Activated naive CD4-positive, alpha-beta T cell treated with anti-CD3 and anti-CD28 coated beads, Interleukin-2, amount 50 U/mL, for 24 hours (primary cell): ENCODE data around the gene NT5DC2.

Experiments used
- H3K27ac Mint-ChIP-seq: one replicate; pipeline ENCODE4 v1.8.0; 2021; ENCODE audit warnings: mild to moderate bottlenecking, mixed read lengths
- H3K27me3 Mint-ChIP-seq: one replicate; pipeline ENCODE4 v1.8.0; 2021; ENCODE audit warnings: mixed read lengths
- H3K36me3 Mint-ChIP-seq: one replicate; pipeline ENCODE4 v1.8.0; 2021; ENCODE audit warnings: mixed read lengths
- H3K4me1 Mint-ChIP-seq: one replicate; pipeline ENCODE4 v1.8.0; 2021; ENCODE audit warnings: mixed read lengths
- H3K4me3 Mint-ChIP-seq: one replicate; pipeline ENCODE4 v1.8.0; 2021; ENCODE audit warnings: mild to moderate bottlenecking, mixed read lengths
- H3K9me3 Mint-ChIP-seq: one replicate; pipeline ENCODE4 v1.8.0; 2021; ENCODE audit warnings: mixed read lengths

Gene NT5DC2

DNA sequence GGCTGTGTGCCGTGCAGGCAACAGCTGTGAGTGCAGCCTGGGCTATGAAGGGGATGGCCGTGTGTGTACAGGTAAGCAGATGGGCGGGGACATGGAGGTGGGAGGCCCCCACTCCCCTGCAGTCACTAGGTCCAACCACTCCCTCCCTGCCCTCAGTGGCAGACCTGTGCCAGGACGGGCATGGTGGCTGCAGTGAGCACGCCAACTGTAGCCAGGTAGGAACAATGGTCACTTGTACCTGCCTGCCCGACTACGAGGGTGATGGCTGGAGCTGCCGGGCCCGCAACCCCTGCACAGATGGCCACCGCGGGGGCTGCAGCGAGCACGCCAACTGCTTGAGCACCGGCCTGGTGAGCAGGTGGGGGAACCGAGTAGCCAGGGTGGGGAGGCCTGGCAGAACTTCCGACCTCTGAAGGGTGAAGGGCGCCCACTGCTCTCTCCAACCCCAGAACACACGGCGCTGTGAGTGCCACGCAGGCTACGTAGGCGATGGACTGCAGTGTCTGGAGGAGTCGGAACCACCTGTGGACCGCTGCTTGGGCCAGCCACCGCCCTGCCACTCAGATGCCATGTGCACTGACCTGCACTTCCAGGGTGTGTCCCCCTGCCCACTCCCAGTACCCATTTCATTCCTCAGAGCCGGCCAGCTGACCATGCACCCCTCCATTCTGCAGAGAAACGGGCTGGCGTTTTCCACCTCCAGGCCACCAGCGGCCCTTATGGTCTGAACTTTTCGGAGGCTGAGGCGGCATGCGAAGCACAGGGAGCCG is 11.6 kb downstream of the NT5DC2 start:
- Mint-ChIP-seq H3K4me1 (no peaks in the 10 kb centered on the region), H3K36me3 (no peaks in the 10 kb centered on the region), H3K4me3 (no peak overlapping the region), H3K9me3 (no peaks in the 10 kb centered on the region), H3K27ac (no peak overlapping the region), H3K27me3 (no peaks in the 10 kb centered on the region)

DNA sequence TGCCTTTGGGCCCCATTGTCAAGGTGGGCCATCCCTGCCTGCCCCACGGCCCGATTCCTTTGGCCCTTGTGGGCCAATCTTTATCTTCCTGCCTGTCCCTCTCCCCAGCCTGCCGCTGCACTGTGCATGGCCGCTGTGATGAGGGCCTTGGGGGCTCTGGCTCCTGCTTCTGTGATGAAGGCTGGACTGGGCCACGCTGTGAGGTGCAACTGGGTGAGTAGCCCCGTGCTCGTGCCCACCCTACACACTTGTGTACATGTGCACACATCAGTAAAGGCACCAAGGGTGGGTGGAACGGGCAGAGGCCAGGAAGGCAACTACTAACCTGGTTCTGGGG is 12.2 kb downstream of the NT5DC2 start:
- Mint-ChIP-seq H3K4me1 (no peaks in the 10 kb centered on the region), H3K27ac (no peak overlapping the region), H3K36me3 (no peaks in the 10 kb centered on the region), H3K9me3 (no peaks in the 10 kb centered on the region), H3K27me3 (no peaks in the 10 kb centered on the region), H3K4me3 (no peak overlapping the region)

DNA sequence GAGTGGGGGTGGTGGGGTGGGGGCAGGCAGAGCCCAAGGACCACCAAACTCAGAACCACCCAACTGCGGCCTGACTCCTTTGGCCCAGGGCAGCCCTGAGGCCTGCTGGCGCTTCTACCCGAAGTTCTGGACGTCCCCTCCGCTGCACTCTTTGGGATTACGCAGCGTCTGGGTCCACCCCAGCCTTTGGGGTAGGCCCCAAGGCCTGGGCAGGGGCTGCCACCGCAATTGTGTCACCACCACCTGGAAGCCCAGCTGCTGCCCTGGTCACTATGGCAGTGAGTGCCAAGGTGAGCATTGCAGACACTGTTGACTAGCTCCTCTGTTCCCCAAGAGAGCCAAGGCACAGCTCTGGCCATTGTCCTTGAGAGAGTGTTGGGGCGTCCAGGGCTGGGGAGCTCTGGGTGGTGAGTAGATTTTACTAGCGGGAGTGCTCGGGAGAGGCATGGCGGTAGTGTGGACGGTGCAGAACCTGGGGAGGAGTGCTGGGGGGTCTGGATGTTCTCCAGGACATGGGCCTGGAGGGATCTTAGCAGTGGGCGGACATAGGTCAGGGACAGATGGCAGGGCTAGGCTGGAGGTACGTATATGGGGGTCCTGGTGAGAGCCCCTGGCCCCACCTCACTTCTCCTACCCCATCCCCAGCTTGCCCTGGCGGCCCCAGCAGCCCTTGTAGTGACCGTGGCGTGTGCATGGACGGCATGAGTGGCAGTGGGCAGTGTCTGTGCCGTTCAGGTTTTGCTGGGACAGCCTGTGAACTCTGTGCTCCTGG is 12.8 kb downstream of the NT5DC2 start:
- H3K9me3 Mint-ChIP-seq = no peaks in the 10 kb centered on the region
- no peak overlapping the region for H3K27ac Mint-ChIP-seq
- H3K4me3 Mint-ChIP-seq = no peak overlapping the region
- H3K4me1 Mint-ChIP-seq = no peaks in the 10 kb centered on the region
- H3K27me3 Mint-ChIP-seq = no peaks in the 10 kb centered on the region
- H3K36me3 Mint-ChIP-seq = no peaks in the 10 kb centered on the region

DNA sequence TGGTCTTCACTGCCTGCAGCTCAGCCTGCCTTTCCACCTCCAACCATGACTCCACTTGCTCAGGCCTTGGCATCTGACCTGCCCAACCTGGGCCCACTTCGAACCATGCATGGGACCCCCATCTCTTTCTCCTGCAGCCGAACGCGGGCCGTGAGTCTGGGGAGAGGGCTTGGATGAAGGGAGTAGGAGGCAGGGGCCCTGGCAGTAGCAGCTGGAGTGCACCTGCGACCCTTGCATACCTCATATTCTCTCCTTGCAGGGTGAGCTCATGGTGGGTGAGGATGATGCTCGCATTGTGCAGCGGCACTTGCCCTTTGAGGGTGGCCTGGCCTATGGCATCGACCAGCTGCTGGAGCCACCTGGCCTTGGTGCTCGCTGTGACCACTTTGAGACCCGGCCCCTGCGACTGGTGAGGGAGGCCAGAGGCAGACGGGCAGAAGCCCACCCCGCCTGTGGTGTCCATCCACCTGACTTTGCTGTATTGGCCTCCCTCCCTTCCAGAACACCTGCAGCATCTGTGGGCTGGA is 13.5 kb downstream of the NT5DC2 start:
- Mint-ChIP-seq H3K4me1 (no peaks in the 10 kb centered on the region), H3K27me3 (no peaks in the 10 kb centered on the region), H3K9me3 (no peaks in the 10 kb centered on the region), H3K27ac (no peak overlapping the region), H3K4me3 (no peak overlapping the region), H3K36me3 (no peaks in the 10 kb centered on the region)

DNA sequence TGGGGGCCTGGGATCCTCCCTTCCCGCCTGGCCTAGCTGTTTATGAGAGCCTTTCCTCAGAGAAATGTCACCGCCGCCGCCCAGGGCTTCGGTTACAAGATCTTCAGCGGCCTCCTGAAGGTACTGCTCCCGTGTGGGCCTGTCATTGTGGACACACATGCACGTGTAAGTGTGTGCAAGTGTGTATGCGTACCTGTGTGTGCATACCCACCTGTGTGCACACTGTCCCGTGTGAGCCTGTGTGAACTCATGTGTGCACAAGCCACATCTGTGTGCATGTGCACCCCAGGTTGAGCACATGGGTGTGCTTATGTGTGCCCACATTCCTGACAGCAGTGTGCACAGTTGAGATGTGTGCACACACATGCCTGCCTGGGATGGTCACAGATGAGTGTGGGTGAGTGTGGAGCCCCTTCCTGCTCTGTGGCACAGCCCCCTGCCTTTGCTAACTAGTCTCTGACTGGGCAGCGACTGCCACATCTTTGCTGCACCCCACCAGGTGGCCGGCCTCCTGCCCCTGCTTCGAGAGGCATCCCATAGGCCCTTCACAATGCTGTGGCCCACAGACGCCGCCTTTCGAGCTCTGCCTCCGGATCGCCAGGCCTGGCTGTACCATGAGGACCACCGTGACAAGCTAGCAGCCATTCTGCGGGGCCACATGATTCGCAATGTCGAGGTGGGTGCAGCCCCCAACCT is 14.1 kb downstream of the NT5DC2 start:
- H3K27ac Mint-ChIP-seq = no peak overlapping the region
- H3K9me3 Mint-ChIP-seq = no peaks in the 10 kb centered on the region
- no peaks in the 10 kb centered on the region for H3K27me3 Mint-ChIP-seq
- H3K36me3 Mint-ChIP-seq = no peaks in the 10 kb centered on the region
- H3K4me1 Mint-ChIP-seq = no peaks in the 10 kb centered on the region
- no peak overlapping the region for H3K4me3 Mint-ChIP-seq

DNA sequence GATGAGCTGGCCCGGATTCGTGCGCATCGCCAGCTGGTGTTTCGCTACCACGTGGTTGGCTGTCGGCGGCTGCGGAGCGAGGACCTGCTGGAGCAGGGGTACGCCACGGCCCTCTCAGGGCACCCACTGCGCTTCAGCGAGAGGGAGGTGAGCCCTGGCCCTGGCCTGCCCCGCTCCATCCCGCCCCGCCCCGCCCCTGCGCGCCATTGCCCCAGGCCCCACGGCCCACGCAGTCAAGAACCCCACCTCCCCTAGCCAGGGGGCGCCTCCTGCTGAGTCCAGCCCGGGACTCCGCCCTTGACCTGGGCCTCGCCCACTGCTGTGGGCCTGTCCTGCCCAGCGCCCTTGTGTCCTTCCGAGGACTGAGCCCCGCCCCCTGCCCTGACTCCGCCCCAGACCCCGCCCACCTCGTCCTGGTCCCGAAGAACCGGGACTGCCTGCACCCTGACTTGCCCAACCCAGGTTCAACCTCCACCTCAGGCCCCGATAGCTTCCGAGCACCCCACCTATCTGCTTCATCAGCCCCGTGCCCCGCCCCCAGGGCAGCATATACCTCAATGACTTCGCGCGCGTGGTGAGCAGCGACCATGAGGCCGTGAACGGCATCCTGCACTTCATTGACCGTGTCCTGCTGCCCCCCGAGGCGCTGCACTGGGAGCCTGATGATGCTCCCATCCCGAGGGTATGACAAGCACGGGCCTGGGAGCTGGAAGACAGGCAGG is 14.8 kb downstream of the NT5DC2 start:
- Mint-ChIP-seq H3K27ac (no peak overlapping the region), H3K9me3 (no peaks in the 10 kb centered on the region), H3K4me1 (no peaks in the 10 kb centered on the region), H3K36me3 (no peaks in the 10 kb centered on the region), H3K27me3 (no peaks in the 10 kb centered on the region), H3K4me3 (no peak overlapping the region)

- H3K4me1 Mint-ChIP-seq = no peaks in the 10 kb centered on the region
- H3K27ac Mint-ChIP-seq = no peak overlapping the region
- H3K27me3 Mint-ChIP-seq = no peaks in the 10 kb centered on the region
- no peaks in the 10 kb centered on the region for H3K36me3 Mint-ChIP-seq
- H3K9me3 Mint-ChIP-seq = no peaks in the 10 kb centered on the region
- no peak overlapping the region for H3K4me3 Mint-ChIP-seq
Observed at GRCh38 chr3:52517796-52518722, 15.6 kb downstream of the NT5DC2 start.

- Mint-ChIP-seq H3K27ac (no peak overlapping the region), H3K9me3 (no peaks in the 10 kb centered on the region), H3K4me1 (no peaks in the 10 kb centered on the region), H3K4me3 (no peak overlapping the region), H3K27me3 (no peaks in the 10 kb centered on the region), H3K36me3 (no peaks in the 10 kb centered on the region)
Observed at GRCh38 chr3:52516509-52517195, 17.0 kb downstream of the NT5DC2 start.

DNA sequence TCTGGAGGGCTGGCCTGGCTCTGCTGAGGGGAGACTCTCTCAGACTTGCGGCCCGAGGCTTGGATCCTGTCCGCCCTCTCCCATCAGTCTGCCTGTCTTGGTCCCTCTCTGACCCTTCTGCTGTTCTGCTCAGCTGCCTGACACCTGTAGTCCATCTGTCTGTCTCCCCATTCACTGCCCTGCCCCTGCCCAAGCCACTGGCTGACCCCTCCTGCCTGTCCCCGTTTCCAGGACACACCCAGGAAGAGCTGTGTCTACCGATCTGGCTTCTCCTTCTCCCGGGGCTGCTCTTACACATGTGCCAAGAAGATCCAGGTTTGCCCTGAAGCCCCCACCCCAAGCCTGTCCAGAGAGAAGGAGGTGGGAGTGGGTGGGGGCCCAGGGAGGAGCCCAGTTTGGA is 18.5 kb downstream of the NT5DC2 start:
- no peak overlapping the region for H3K4me3 Mint-ChIP-seq
- no peaks in the 10 kb centered on the region for H3K27me3 Mint-ChIP-seq
- no peak overlapping the region for H3K27ac Mint-ChIP-seq
- no peaks in the 10 kb centered on the region for H3K9me3 Mint-ChIP-seq
- no peaks in the 10 kb centered on the region for H3K4me1 Mint-ChIP-seq
- H3K36me3 Mint-ChIP-seq = no peaks in the 10 kb centered on the region

DNA sequence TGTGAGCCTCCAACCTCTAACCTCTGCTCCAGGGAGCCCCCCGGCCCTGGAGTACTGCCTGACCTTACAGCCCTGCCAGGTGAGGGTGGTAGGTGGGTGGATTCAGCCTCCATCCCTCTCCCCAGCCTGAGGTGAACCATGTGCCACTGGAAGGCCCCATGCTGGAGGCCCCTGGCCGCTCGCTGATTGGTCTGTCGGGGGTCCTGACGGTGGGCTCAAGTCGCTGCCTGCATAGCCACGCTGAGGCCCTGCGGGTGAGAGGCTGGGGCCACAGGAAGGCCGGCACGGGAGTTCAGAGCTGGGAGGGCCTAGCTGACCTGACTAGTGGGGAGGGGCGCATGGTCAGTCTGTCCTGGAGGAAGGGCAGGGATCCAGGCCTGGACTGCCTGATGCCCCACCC is 19.1 kb downstream of the NT5DC2 start:
- Mint-ChIP-seq H3K4me1 (no peaks in the 10 kb centered on the region), H3K36me3 (no peaks in the 10 kb centered on the region), H3K4me3 (no peak overlapping the region), H3K27ac (no peak overlapping the region), H3K9me3 (no peaks in the 10 kb centered on the region), H3K27me3 (no peaks in the 10 kb centered on the region)

GRCh38 chr3:52513281-52513680 is 20.4 kb downstream of the NT5DC2 start:
- no peaks in the 10 kb centered on the region for H3K27me3 Mint-ChIP-seq
- H3K36me3 Mint-ChIP-seq = no peaks in the 10 kb centered on the region
- H3K4me1 Mint-ChIP-seq = no peaks in the 10 kb centered on the region
- H3K27ac Mint-ChIP-seq = no peak overlapping the region
- H3K4me3 Mint-ChIP-seq = no peak overlapping the region
- no peaks in the 10 kb centered on the region for H3K9me3 Mint-ChIP-seq

DNA sequence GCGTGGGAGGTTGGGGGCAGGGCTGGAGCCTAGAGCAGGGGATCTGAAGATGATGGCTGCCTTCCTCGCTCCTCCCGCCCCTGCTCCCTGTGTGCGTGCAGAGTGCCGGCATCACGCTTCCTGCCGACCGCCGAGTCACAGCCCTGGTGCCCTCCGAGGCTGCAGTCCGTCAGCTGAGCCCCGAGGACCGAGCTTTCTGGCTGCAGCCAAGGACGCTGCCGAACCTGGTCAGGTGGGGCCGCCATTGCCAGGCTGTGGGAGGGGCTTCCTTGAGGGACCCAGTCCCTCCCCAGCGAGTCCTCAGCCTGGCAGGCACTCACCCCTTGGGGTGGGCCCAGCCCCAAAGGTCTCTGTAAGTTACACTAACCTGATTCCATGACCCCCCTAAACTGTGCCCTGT is 20.9 kb downstream of the NT5DC2 start:
- Mint-ChIP-seq H3K27me3 (no peaks in the 10 kb centered on the region), H3K4me1 (no peaks in the 10 kb centered on the region), H3K27ac (no peak overlapping the region), H3K36me3 (no peaks in the 10 kb centered on the region), H3K4me3 (no peak overlapping the region), H3K9me3 (no peaks in the 10 kb centered on the region)

DNA sequence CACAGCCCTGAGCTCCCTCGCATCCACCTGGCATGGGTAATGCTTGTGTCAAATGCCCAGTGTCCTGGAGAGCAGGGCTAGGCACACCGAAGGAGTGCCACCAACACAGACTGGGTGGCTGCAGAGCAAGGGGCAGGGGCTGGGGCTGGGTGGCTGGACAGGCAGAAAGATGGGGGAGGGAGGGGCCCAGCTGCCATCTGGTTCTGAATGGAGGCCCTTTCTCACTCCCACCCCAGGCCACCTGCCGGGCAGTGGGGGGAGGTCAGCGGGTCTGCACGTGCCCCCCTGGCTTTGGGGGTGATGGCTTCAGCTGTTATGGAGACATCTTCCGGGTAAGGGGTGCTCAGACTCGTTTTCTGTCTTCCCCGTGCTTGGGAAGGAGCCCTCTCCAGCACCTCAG is 21.6 kb downstream of the NT5DC2 start:
- Mint-ChIP-seq H3K9me3 (no peaks in the 10 kb centered on the region), H3K27me3 (no peaks in the 10 kb centered on the region), H3K4me3 (no peak overlapping the region), H3K36me3 (no peaks in the 10 kb centered on the region), H3K27ac (no peak overlapping the region), H3K4me1 (no peaks in the 10 kb centered on the region)

DNA sequence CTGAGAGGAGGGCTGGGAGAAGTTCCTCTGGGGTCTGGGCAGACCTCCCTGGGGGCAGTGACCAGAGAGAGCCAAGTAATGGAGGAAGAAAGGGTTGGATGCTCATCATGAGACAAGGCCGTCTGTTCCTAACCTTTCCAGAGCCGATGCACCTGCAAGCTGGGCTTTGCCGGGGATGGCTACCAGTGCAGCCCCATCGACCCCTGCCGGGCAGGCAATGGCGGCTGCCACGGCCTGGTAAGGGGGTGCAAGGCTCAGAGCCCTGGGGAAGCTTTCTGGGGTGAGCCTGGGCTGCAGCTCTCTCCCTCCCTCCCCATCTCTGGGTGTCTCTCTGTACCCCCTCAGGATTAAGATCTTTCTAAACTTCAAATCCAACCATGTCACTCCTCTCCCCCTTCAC is 22.1 kb downstream of the NT5DC2 start:
- Mint-ChIP-seq H3K36me3 (no peaks in the 10 kb centered on the region), H3K9me3 (no peaks in the 10 kb centered on the region), H3K4me3 (no peak overlapping the region), H3K27me3 (no peaks in the 10 kb centered on the region), H3K27ac (no peak overlapping the region), H3K4me1 (no peaks in the 10 kb centered on the region)
